ENCODE results near the gene GSTM4.
A peak's percentile ranks its signal among the peaks of the same experiment; 100 is the strongest.

Gene GSTM4

DNA sequence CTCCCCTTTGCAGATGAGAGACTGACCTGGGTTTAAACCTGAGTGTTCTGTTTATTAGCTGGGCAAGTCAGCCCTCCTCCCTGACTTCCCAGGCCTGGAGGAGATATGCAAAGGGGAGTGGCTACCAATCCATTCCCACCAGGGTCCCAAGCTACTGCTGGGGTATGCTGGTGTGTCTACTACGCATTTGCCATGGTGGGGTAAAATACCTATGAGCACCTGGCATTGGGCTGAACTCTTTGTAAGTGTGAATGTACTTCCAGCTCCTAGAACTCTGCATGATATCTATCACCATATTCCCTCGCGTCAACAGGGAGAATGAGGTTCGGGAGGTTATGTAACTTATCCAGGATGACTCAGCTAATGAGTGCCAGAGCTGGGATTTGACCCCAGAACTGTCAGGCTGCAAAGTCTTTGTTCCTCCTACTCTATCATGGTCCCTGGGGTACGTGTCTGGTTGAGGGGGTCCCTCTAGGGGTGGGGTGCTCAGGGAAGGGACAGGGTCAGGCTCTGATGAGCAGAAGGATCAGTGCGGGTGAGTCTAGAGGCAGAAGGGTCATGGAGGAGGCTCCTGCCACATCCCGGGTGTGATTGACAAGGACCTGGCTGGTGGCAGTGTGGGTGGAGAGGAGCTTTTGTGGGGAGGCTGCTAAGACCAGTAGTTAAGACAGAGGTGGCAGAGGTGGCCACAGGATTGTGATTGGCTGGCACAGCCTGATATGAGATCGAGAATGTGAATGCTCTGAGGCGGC, 19.5 kb upstream of the GSTM4 start:
- no peak for FAIRE-seq

DNA sequence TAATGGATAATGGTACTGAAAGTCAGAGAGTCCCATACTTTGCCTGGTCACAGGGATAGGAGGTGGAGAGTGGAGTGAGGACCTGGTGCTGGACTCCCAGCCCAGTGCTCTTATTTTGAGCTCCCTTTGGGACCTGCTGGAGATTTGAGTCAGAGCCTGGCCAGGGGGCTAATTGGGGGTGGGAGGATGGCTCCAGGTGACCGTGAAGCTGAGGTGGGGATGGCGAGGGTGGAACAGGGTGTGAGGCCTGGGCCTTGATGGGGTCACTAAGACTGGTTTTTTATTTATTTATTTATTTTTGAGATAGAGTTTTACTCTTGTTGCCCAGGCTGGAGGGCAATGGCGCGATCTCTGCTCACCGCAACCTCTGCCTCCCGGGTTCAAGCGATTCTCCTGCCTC, 18.5 kb upstream of the GSTM4 start:
- no peak for FAIRE-seq
- DNase-seq (ENCODE audit: insufficient read length, low spot score) = no peak

More for the DNA sequence above, 19.5 kb upstream of the GSTM4 start:
- DNase-seq (ENCODE audit: insufficient read length, low spot score) = no peak

- DNase-seq (ENCODE audit: insufficient read length, low spot score) (no peak), FAIRE-seq (no peak)
Observed at GRCh38 chr1:109639063-109639840, 16.6 kb upstream of the GSTM4 start.

DNA sequence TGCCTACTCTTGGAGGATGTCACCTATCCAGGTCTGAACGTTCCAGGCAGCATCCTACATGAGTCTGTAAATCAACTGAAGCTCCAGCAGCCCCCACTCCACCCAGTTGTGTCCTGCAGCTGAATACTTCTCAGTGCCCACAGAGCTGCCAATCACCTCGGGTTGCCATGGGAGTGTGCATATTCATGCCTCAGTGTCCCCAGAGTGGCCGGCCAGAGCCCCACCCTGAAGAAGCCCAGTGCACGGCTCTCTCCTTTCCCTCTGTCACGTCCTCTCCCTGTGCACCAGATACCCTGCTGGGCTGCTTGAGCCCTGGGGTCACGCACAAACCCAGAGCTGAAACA, 16.1 kb upstream of the GSTM4 start:
- FAIRE-seq (no peak), DNase-seq (ENCODE audit: insufficient read length, low spot score) (no peak)

- no peak for DNase-seq (ENCODE audit: insufficient read length, low spot score)
- FAIRE-seq = no peak
Observed at GRCh38 chr1:109640285-109640865, 15.5 kb upstream of the GSTM4 start.

- DNase-seq (ENCODE audit: insufficient read length, low spot score) = no peak
- FAIRE-seq = no peak
Observed at GRCh38 chr1:109641078-109641740, 14.7 kb upstream of the GSTM4 start.

- DNase-seq (ENCODE audit: insufficient read length, low spot score) (no peak), FAIRE-seq (no peak)
Observed at GRCh38 chr1:109641861-109642260, 14.0 kb upstream of the GSTM4 start.

- FAIRE-seq = no peak
- DNase-seq (ENCODE audit: insufficient read length, low spot score) = no peak
Observed at GRCh38 chr1:109642626-109643025, 13.3 kb upstream of the GSTM4 start.

- DNase-seq (ENCODE audit: insufficient read length, low spot score) (peak; percentile 69), FAIRE-seq (no peak)
Observed at GRCh38 chr1:109643385-109644230, 12.3 kb upstream of the GSTM4 start.

DNA sequence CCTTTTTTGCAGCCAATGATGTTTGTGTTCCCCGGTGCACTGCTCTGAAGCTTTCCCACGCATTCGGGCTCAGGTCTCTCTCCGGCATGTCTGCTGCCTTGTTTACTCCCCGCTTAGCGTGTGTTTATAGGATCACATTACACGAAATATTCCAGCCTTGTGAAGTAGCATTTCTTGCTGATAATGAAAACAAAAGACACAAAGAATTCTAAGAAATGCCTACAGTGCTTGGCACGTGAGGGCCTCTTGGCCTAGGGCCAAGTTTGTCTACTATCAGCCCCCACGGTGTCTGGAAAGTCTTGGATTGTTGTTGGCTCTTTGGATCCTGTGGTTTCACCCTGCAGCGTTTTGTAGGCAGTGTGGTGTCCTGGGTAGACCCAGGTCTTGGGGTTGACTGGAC, 11.2 kb upstream of the GSTM4 start:
- DNase-seq (ENCODE audit: insufficient read length, low spot score) = no peak
- no peak for FAIRE-seq

GRCh38 chr1:109649491-109649914, 6.4 kb upstream of the GSTM4 start:
- FAIRE-seq = no peak
- no peak for DNase-seq (ENCODE audit: insufficient read length, low spot score)

- FAIRE-seq = no peak
- DNase-seq (ENCODE audit: insufficient read length, low spot score) = peak; percentile 20
Observed at GRCh38 chr1:109650609-109651008, 5.3 kb upstream of the GSTM4 start.

DNA sequence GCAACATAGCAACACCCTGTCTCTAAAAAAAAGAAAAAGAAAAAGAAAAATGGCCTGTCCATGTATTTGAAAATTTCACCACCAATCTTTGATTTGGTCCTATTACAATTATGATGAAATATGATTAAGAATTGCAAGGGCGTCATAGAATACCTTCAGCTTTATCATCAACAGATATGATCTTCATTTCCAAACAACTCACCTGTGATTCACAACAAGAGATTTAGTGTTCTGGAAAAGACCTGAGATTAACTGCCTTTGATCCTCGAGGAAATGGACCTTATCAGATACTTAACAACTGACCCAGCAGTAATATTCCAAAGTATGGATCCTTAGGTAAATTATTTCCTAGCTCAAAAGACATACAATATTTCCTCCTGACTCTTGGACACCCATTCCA, 3.5 kb upstream of the GSTM4 start:
- no peak for FAIRE-seq

DNA sequence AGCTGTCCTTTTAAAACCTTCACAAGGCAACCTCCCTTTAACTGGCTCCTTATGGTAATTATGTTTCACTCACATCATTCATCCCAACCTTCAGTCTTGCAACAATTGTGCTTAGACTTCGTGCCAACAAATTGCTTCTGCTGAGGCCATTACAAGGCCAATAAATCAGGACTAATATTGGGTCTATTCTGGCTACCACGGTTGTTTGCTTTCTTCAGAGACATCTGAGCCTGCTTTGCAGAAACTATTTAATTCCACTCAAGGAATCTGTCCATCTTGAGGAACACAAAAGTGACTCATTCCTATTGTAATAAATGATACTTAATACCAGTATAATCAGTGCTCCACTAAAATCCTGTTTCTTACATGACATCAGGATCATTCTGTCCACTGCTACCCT, 2.6 kb upstream of the GSTM4 start:
- DNase-seq (ENCODE audit: insufficient read length, low spot score) (no peak), FAIRE-seq (no peak)

More for the DNA sequence above, 3.5 kb upstream of the GSTM4 start:
- no peak for DNase-seq (ENCODE audit: insufficient read length, low spot score)

GRCh38 chr1:109654519-109654918, 1.4 kb upstream of the GSTM4 start:
- no peak for FAIRE-seq
- no peak for DNase-seq (ENCODE audit: insufficient read length, low spot score)

- DNase-seq (ENCODE audit: insufficient read length, low spot score) (no peak), FAIRE-seq (no peak)
Observed at GRCh38 chr1:109657395-109657794, 1.5 kb downstream of the GSTM4 start.

- no peak for FAIRE-seq
Observed at GRCh38 chr1:109657970-109658369, 2.1 kb downstream of the GSTM4 start.

DNA sequence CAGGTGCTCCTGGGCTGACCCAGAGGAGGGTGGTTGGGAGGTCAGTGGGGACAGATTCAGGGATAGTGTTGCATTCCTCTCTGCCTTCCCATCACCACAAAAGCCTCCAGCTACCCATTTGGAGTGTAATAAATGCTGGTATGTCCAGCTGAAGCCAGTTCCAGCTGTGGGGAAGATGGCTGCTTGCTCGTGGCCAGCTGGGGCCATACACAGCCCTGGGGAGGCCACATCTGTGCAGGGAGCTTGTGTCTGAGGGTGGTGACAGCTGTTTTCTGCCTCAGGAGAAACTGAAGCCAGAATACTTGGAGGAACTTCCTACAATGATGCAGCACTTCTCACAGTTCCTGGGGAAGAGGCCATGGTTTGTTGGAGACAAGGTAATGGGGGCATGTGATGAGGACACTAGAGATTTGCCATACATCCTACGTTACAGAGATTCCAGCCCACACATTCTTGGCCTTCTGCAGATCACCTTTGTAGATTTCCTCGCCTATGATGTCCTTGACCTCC, 2.7 kb downstream of the GSTM4 start:
- FAIRE-seq = no peak

More at GRCh38 chr1:109657970-109658369, 2.1 kb downstream of the GSTM4 start:
- no peak for DNase-seq (ENCODE audit: insufficient read length, low spot score)

GRCh38 chr1:109659145-109659544, 3.2 kb downstream of the GSTM4 start:
- no peak for DNase-seq (ENCODE audit: insufficient read length, low spot score)
- no peak for FAIRE-seq

More for the DNA sequence above, 2.7 kb downstream of the GSTM4 start:
- no peak for DNase-seq (ENCODE audit: insufficient read length, low spot score)
